GM12878 (cell line): ENCODE data around the gene MRGPRE. TPM values are rescaled to one million over a fixed set of nuclear protein-coding genes. Genes with fewer than 3 reads are reported as not detected.

Experiments
- ATAC-seq: fragments of 200-7000 bp; cut with Tn5 transposase; 3 replicates; pipeline ENCODE4 v1.9.1; 2020; ENCODE audit warnings: mild to moderate bottlenecking, moderate library complexity
- BruUV-seq: library from RNA; stranded (reverse); fragments of 400-500 nt; replicated peaks from 2 replicates; lab custom pipeline; 2021; lab: Mats Ljungman, UMichigan
- CTCF ChIA-PET: fragments of 300-600 bp; sonication (Branson Sonifier 250); formaldehyde crosslinking; extraction: SDS; loops from one replicate; lab custom pipeline; 2021; ENCODE audit warnings: inconsistent platforms; lab: Yijun Ruan, JAX
- POLR2A ChIA-PET: fragments of 350-600 bp; formaldehyde crosslinking; extraction: SDS; loops from one replicate; lab custom pipeline; 2021; ENCODE audit warnings: inconsistent platforms; lab: Charles Lee
- RAD21 ChIA-PET: fragments of 300-600 bp; sonication (Branson Sonifier 250); formaldehyde crosslinking; loops from one replicate; lab custom pipeline; 2023; ENCODE audit warnings: antibody characterized with exemption; ENCODE audit not compliant: unreplicated experiment; lab: Charles Lee
- SMC1A ChIA-PET: fragments of 300-600 bp; sonication (Branson Sonifier 250); formaldehyde crosslinking; loops from one replicate; lab custom pipeline; 2023; ENCODE audit not compliant: unreplicated experiment, uncharacterized antibody; lab: Charles Lee
- DNase-seq: peaks from one replicate; pipeline ENCODE4 v3.0.0-alpha.2; 2011; ENCODE audit warnings: low read depth, low spot score
- FAIRE-seq: peaks from 3 replicates; lab custom pipeline; 2011; peaks lifted over from hg19 to GRCh38; lab: Jason Lieb, UNC
- H2AFZ ChIP-seq: 2 replicates; pipeline ENCODE4 v1.6.0; 2011; ENCODE audit warnings: low read depth, low read length, control low read depth; ENCODE audit not compliant: control insufficient read depth
- H3K27ac ChIP-seq: 2 replicates; pipeline ENCODE4 v1.5.1; 2011; ENCODE audit warnings: control low read depth; ENCODE audit not compliant: control insufficient read depth, insufficient read depth
- H3K27me3 ChIP-seq, 2 experiments: replicated peaks in 1 of 2; 2 replicates each; pipeline versions ENCODE4 v1.6.0 to v1.6.1; 2011; ENCODE audit warnings: low read length in 1 of 2; ENCODE audit not compliant: control insufficient read depth in 2 of 2, insufficient read depth in 2 of 2
- H3K36me3 ChIP-seq, 2 experiments: 2 replicates each; pipeline ENCODE4 v1.5.1; 2011; ENCODE audit warnings: low read length in 1 of 2; ENCODE audit not compliant: control insufficient read depth in 2 of 2, insufficient read depth in 2 of 2
- H3K4me1 ChIP-seq: 2 replicates; pipeline ENCODE4 v1.6.1; 2011; ENCODE audit warnings: mild to moderate bottlenecking, low read length, moderate library complexity, mixed read lengths; ENCODE audit not compliant: control insufficient read depth, insufficient read depth
- H3K4me2 ChIP-seq: 2 replicates; pipeline ENCODE4 v1.6.0; 2011; ENCODE audit warnings: control low read depth; ENCODE audit not compliant: control insufficient read depth, insufficient read depth
- H3K4me3 ChIP-seq: fragments of 200-600 bp; sonication (generic); 2 replicates; pipeline ENCODE4 v1.5.1; 2016
- H3K79me2 ChIP-seq: 2 replicates; pipeline ENCODE4 v1.6.0; 2011; ENCODE audit warnings: low read length; ENCODE audit not compliant: control insufficient read depth, insufficient read depth
- H3K9ac ChIP-seq: 2 replicates; pipeline ENCODE4 v1.8.0; 2011; ENCODE audit warnings: low read length, control low read depth, mixed read lengths; ENCODE audit not compliant: control insufficient read depth, insufficient read depth
- H3K9me3 ChIP-seq: replicated peaks from 3 replicates; pipeline ENCODE4 v1.5.1; 2011; ENCODE audit warnings: mild to moderate bottlenecking, low read length; ENCODE audit not compliant: control insufficient read depth, insufficient read depth
- H4K20me1 ChIP-seq: 2 replicates; pipeline ENCODE4 v1.6.0; 2011; ENCODE audit not compliant: control insufficient read depth, insufficient read depth
- BACH1 ChIP-seq: fragments of 450-650 bp; IDR thresholded peaks from 2 replicates; pipeline ENCODE4 v1.6.1; 2017; ENCODE audit warnings: mild to moderate bottlenecking, borderline replicate concordance
- BCL3 ChIP-seq: IDR thresholded peaks from 2 replicates; pipeline ENCODE4 v1.6.1; 2011; ENCODE audit warnings: borderline replicate concordance, low read depth, mild to moderate bottlenecking, moderate library complexity, low read length; ENCODE audit not compliant: insufficient read depth, poor library complexity, severe bottlenecking
- BMI1 ChIP-seq: fragments of 450-650 bp; IDR thresholded peaks from 2 replicates; pipeline ENCODE4 v1.6.1; 2016; ENCODE audit warnings: mild to moderate bottlenecking, moderate library complexity, borderline replicate concordance
- E4F1 ChIP-seq: fragments of 450-650 bp; IDR thresholded peaks from 2 replicates; pipeline ENCODE4 v1.6.1; 2018; ENCODE audit warnings: borderline replicate concordance, mild to moderate bottlenecking; ENCODE audit not compliant: partially characterized antibody
- EGR1 ChIP-seq, 2 experiments: IDR thresholded peaks; 1 replicate in 1 of 2; 2 replicates in 1 of 2; pipeline ENCODE4 v1.6.1; 2011 to 2012; ENCODE audit warnings: low read depth in 2 of 2, low read length in 2 of 2, borderline replicate concordance in 1 of 2, mild to moderate bottlenecking in 1 of 2, moderate library complexity in 1 of 2
- GABPA ChIP-seq: IDR thresholded peaks from 2 replicates; pipeline ENCODE4 v1.6.1; 2014; ENCODE audit warnings: antibody characterized with exemption, low read depth, mild to moderate bottlenecking, inconsistent platforms
- IRF4 ChIP-seq: IDR thresholded peaks from 2 replicates; pipeline ENCODE4 v1.6.1; 2011; ENCODE audit warnings: low read depth, low read length
- MEF2A ChIP-seq: IDR thresholded peaks from 2 replicates; pipeline ENCODE4 v1.6.1; 2011; ENCODE audit warnings: low read depth, mild to moderate bottlenecking, low read length, moderate library complexity; ENCODE audit not compliant: insufficient read depth
- NBN ChIP-seq: fragments of 450-650 bp; IDR thresholded peaks from 2 replicates; pipeline ENCODE4 v1.6.1; 2016
- STAT1 ChIP-seq: fragments of 450-650 bp; conservative IDR thresholded peaks from 2 replicates; pipeline ENCODE4 v1.6.1; 2014; ENCODE audit warnings: antibody characterized with exemption, mild to moderate bottlenecking
- WGBS: methylation state at CpG from one replicate; pipeline ENCODE4 v1.1.6; 2016; ENCODE audit warnings: low lambda C conversion rate; ENCODE audit not compliant: insufficient replicate concordance, insufficient coverage; ENCODE audit errors: missing lambda C conversion rate; 5-methylcytosine and 5-hydroxymethylcytosine counted together
- in situ Hi-C: fragments of 300-500 bp; cut with MboI; formaldehyde crosslinking; loops from 9 replicates; pipeline ENCODE4 v1.14.3; 2018; ENCODE audit warnings: mixed read lengths
- intact Hi-C: fragments of 100-400 bp; cut with micrococcal nuclease; formaldehyde crosslinking; loops from one replicate; pipeline ENCODE4 v1.14.2; 2022; ENCODE audit not compliant: unreplicated experiment
- polyA plus RNA-seq, 11 experiments: library from polyadenylated mRNA; depleted of rRNA in 4 of 11; unstranded in 6 of 11; stranded (reverse) in 5 of 11; fragments of >200 nt; fragmentation: Nextera tagmentation in 4 of 11; fragmentation: Illumina TruSeq in 1 of 11; extraction: Ambion mirVana in 4 of 11; extraction: Trizol in 1 of 11; gene quantifications; 1 replicate in 1 of 11; 2 replicates in 10 of 11; pipeline versions ENCODE4 v1.2.1 to v1.2.3, GENCODE V29; 2011 to 2016; ENCODE audit warnings: inconsistent platforms in 2 of 11, missing spikeins in 2 of 11, low read depth in 1 of 11
- total RNA-seq, 4 experiments: library from RNA; depleted of rRNA in 3 of 4; stranded (reverse); fragments of >200 nt in 3 of 4; fragmentation: Illumina TruSeq in 1 of 4; extraction: Trizol in 1 of 4; gene quantifications; 2 replicates each; pipeline versions ENCODE4 v1.2.1 to v1.2.3, GENCODE V29; 2013 to 2021
- TF ChIP-seq, protein P1 (sequence below): fragments of 450-650 bp; IDR thresholded peaks from 2 replicates; pipeline ENCODE4 v1.6.1; 2018; ENCODE audit warnings: mild to moderate bottlenecking, low read depth, moderate library complexity; ENCODE audit not compliant: partially characterized antibody

MRGPRE gene
- total and polyA plus RNA-seq, 10 of the 15 experiments (the other 5 are each of a cell fraction or from before 2014, with no cell fraction given) = 0.34 TPM; not detected in 9

DNA sequence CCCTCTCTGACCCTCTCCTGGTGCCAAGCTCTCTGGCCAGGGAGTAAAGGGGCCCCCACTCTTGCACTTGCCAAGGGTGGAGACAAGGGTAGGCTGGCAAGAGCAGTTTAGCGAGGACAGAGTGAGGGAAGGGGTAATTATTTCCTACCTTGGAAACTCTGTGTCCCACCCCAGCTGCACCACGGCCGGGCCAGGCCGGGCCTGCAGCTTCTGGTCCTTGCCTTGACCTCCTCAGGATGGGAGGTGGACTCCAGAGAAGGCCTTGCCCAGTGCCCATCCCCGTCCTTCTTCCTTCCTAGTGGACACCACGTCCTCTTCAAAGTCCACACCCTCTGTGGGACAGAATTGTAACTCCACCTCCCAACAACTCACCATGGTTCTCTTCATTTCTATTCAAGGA lies 48.7 kb downstream of the MRGPRE start:
- H3K27ac ChIP-seq = no peak overlapping the region
- H3K4me2 ChIP-seq = no peak overlapping the region
- H3K27me3 ChIP-seq = no peaks in the 10 kb centered on the region
- intact Hi-C loops (no loop called here), in situ Hi-C loops (no loop called here)
- BruUV-seq = no TSS peak
- no peak overlapping the region for H2AFZ ChIP-seq
- no peaks in the 10 kb centered on the region for H3K36me3 ChIP-seq
- FAIRE-seq = no peak
- H3K79me2 ChIP-seq = no peaks in the 10 kb centered on the region
- no peaks in the 10 kb centered on the region for H3K4me1 ChIP-seq
- H3K9me3 ChIP-seq = no peaks in the 10 kb centered on the region
- POLR2A ChIA-PET = no interaction called here
- no peak for DNase-seq
- RAD21 ChIA-PET = no interaction called here
- H3K9ac ChIP-seq = no peak overlapping the region
- SMC1A ChIA-PET = no interaction called here
- 42% methylated on average over 6 of the region's 6 CpGs for WGBS
- ATAC-seq = no peak
- CTCF ChIA-PET = interaction anchor here (0.6 kb wide), 1 partner anchor 519 kb away, joined by 3 read pairs; no protein-coding TSS in a partner anchor
- H4K20me1 ChIP-seq = no peaks in the 10 kb centered on the region
- TF ChIP-seq EGR1 (IDR thresholded peaks at IDR 0.05; ENCODE audit: borderline replicate concordance in 1 of 2, low read depth in 2 of 2, low read length in 2 of 2) (no peak), NBN (no peak)
- TF ChIP-seq, protein P1, sequence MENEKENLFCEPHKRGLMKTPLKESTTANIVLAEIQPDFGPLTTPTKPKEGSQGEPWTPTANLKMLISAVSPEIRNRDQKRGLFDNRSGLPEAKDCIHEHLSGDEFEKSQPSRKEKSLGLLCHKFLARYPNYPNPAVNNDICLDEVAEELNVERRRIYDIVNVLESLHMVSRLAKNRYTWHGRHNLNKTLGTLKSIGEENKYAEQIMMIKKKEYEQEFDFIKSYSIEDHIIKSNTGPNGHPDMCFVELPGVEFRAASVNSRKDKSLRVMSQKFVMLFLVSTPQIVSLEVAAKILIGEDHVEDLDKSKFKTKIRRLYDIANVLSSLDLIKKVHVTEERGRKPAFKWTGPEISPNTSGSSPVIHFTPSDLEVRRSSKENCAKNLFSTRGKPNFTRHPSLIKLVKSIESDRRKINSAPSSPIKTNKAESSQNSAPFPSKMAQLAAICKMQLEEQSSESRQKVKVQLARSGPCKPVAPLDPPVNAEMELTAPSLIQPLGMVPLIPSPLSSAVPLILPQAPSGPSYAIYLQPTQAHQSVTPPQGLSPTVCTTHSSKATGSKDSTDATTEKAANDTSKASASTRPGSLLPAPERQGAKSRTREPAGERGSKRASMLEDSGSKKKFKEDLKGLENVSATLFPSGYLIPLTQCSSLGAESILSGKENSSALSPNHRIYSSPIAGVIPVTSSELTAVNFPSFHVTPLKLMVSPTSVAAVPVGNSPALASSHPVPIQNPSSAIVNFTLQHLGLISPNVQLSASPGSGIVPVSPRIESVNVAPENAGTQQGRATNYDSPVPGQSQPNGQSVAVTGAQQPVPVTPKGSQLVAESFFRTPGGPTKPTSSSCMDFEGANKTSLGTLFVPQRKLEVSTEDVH = no peak
- no peak overlapping the region for H3K4me3 ChIP-seq

- no peaks in the 10 kb centered on the region for H3K4me1 ChIP-seq
- H3K4me2 ChIP-seq = no peak overlapping the region
- BruUV-seq = no TSS peak
- H2AFZ ChIP-seq = no peak overlapping the region
- FAIRE-seq (no peak), ATAC-seq (no peak), DNase-seq (no peak)
- H4K20me1 ChIP-seq = no peaks in the 10 kb centered on the region
- no peak overlapping the region for H3K27ac ChIP-seq
- H3K27me3 ChIP-seq = no peaks in the 10 kb centered on the region
- ChIA-PET RAD21 (no interaction called here), POLR2A (no interaction called here), SMC1A (no interaction called here), CTCF (no interaction called here)
- no peak overlapping the region for H3K9ac ChIP-seq
- no peaks in the 10 kb centered on the region for H3K9me3 ChIP-seq
- H3K79me2 ChIP-seq = no peaks in the 10 kb centered on the region
- in situ Hi-C loops (no loop called here), intact Hi-C loops (no loop called here)
- no peaks in the 10 kb centered on the region for H3K36me3 ChIP-seq
- no peak overlapping the region for H3K4me3 ChIP-seq
- 26% methylated on average over 4 of the region's 4 CpGs for WGBS
- TF ChIP-seq BCL3 (no peak), STAT1 (no peak), IRF4 (no peak), MEF2A (no peak), BMI1 (no peak), E4F1 (no peak), GABPA (no peak), BACH1 (no peak)
Observed at GRCh38 chr11:3182462-3182852, 49.8 kb downstream of the MRGPRE start.
